Stimulated activated naive CD8-positive, alpha-beta T cell treated with anti-CD3 and anti-CD28 coated beads, Interleukin-15, Interleukin-2, amounts not matched to agents 100 ng/mL and 50 ng/mL, for 24 hours (primary cell): ENCODE measurements around the gene MRPS10.
"Not testable (repeated sequence)": the region's sequence is repeated elsewhere in the genome, so short reads cannot be mapped to it uniquely, and the experiment has no call there.

Experiments used
- H3K27ac Mint-ChIP-seq: one replicate; pipeline ENCODE4 v1.8.0; 2021; ENCODE audit warnings: mild to moderate bottlenecking, mixed read lengths
- H3K27me3 Mint-ChIP-seq: one replicate; pipeline ENCODE4 v1.8.0; 2021; ENCODE audit warnings: mixed read lengths
- H3K36me3 Mint-ChIP-seq: one replicate; pipeline ENCODE4 v1.8.0; 2021; ENCODE audit warnings: low read depth, mixed read lengths
- H3K4me1 Mint-ChIP-seq: one replicate; pipeline ENCODE4 v1.8.0; 2021; ENCODE audit warnings: low read depth, mixed read lengths
- H3K4me3 Mint-ChIP-seq: one replicate; pipeline ENCODE4 v1.8.0; 2021; ENCODE audit warnings: mild to moderate bottlenecking, mixed read lengths
- H3K9me3 Mint-ChIP-seq: one replicate; pipeline ENCODE4 v1.8.0; 2021; ENCODE audit warnings: mixed read lengths

The MRPS10 gene

GRCh38 chr6:42184475-42184874 lies 33.2 kb downstream of the MRPS10 start:
- Mint-ChIP-seq H3K4me3 (no peak overlapping the region), H3K9me3 (no peaks in the 10 kb centered on the region), H3K4me1 (peaks cover 8% of the 10 kb centered on the region), H3K27me3 (no peaks in the 10 kb centered on the region), H3K36me3 (no peaks in the 10 kb centered on the region), H3K27ac (no peak overlapping the region)

- Mint-ChIP-seq H3K27ac (no peak overlapping the region), H3K4me1 (peaks cover 9% of the 10 kb centered on the region), H3K36me3 (no peaks in the 10 kb centered on the region), H3K9me3 (no peaks in the 10 kb centered on the region), H3K27me3 (no peaks in the 10 kb centered on the region), H3K4me3 (no peak overlapping the region)
These were observed 35.6 kb downstream of the MRPS10 start for GRCh38 chr6:42182101-42182500.

- H3K27me3 Mint-ChIP-seq = peaks cover 4% of the 10 kb centered on the region
- no peaks in the 10 kb centered on the region for H3K36me3 Mint-ChIP-seq
- H3K4me1 Mint-ChIP-seq = peaks cover 9% of the 10 kb centered on the region
- H3K4me3 Mint-ChIP-seq = no peak overlapping the region
- no peak overlapping the region for H3K27ac Mint-ChIP-seq
- H3K9me3 Mint-ChIP-seq = no peaks in the 10 kb centered on the region
These were observed 37.7 kb downstream of the MRPS10 start for GRCh38 chr6:42179945-42180313.

GRCh38 chr6:42179261-42179944 lies 38.3 kb downstream of the MRPS10 start:
- Mint-ChIP-seq H3K9me3 (no peaks in the 10 kb centered on the region), H3K4me3 (no peak overlapping the region), H3K27ac (no peak overlapping the region), H3K36me3 (no peaks in the 10 kb centered on the region), H3K27me3 (peaks cover 4% of the 10 kb centered on the region), H3K4me1 (peaks cover 9% of the 10 kb centered on the region)

- H3K27me3 Mint-ChIP-seq = peaks cover 4% of the 10 kb centered on the region
- H3K4me3 Mint-ChIP-seq = no peak overlapping the region
These were observed 39.9 kb downstream of the MRPS10 start for GRCh38 chr6:42177514-42178364.

GRCh38 chr6:42176981-42177380 lies 40.7 kb downstream of the MRPS10 start:
- Mint-ChIP-seq H3K36me3 (no peaks in the 10 kb centered on the region), H3K4me3 (no peak overlapping the region), H3K27ac (no peak overlapping the region), H3K27me3 (peaks cover 4% of the 10 kb centered on the region), H3K9me3 (no peaks in the 10 kb centered on the region), H3K4me1 (peaks cover 9% of the 10 kb centered on the region)

More at GRCh38 chr6:42177514-42178364, 39.9 kb downstream of the MRPS10 start:
- Mint-ChIP-seq H3K36me3 (no peaks in the 10 kb centered on the region), H3K4me1 (peaks cover 9% of the 10 kb centered on the region), H3K27ac (no peak overlapping the region), H3K9me3 (no peaks in the 10 kb centered on the region)

- H3K36me3 Mint-ChIP-seq = no peaks in the 10 kb centered on the region
These were observed 41.8 kb downstream of the MRPS10 start for GRCh38 chr6:42175860-42176259.

GRCh38 chr6:42173101-42173500 lies 44.6 kb downstream of the MRPS10 start, which contains the start of gene GUCA1A:
Gene GUCA1A, plus strand, starts transcription at chr6:42173364. Its CDS starts 250 bp downstream, at chr6:42173614.
- Mint-ChIP-seq H3K27ac (no peak within 1 kb of the TSS), H3K27me3 (peaks cover 4% of the 10 kb centered on the region), H3K36me3 (no peaks in the 10 kb centered on the region), H3K4me1 (no peaks in the 10 kb centered on the region), H3K4me3 (no peak within 1 kb of the TSS), H3K9me3 (no peaks in the 10 kb centered on the region)

More at GRCh38 chr6:42175860-42176259, 41.8 kb downstream of the MRPS10 start:
- no peak overlapping the region for H3K4me3 Mint-ChIP-seq
- H3K4me1 Mint-ChIP-seq = peaks cover 9% of the 10 kb centered on the region
- no peaks in the 10 kb centered on the region for H3K9me3 Mint-ChIP-seq
- no peak overlapping the region for H3K27ac Mint-ChIP-seq
- H3K27me3 Mint-ChIP-seq = peaks cover 4% of the 10 kb centered on the region

GRCh38 chr6:42171813-42172581 lies 45.7 kb downstream of the MRPS10 start:
- no peaks in the 10 kb centered on the region for H3K9me3 Mint-ChIP-seq
- no peaks in the 10 kb centered on the region for H3K36me3 Mint-ChIP-seq
- H3K27ac Mint-ChIP-seq = no peak overlapping the region
- H3K4me3 Mint-ChIP-seq = no peak overlapping the region
- H3K27me3 Mint-ChIP-seq = peaks cover 4% of the 10 kb centered on the region
- H3K4me1 Mint-ChIP-seq = no peaks in the 10 kb centered on the region

- not testable (repeated sequence) for H3K4me1 Mint-ChIP-seq, H3K4me3 Mint-ChIP-seq, H3K27ac Mint-ChIP-seq, H3K27me3 Mint-ChIP-seq, H3K36me3 Mint-ChIP-seq, H3K9me3 Mint-ChIP-seq
These were observed 47.9 kb downstream of the MRPS10 start for GRCh38 chr6:42169780-42170179.

GRCh38 chr6:42168650-42169049 lies 49.0 kb downstream of the MRPS10 start:
- H3K27ac Mint-ChIP-seq = no peak overlapping the region
- no peaks in the 10 kb centered on the region for H3K9me3 Mint-ChIP-seq
- no peak overlapping the region for H3K4me3 Mint-ChIP-seq
- no peaks in the 10 kb centered on the region for H3K4me1 Mint-ChIP-seq
- H3K36me3 Mint-ChIP-seq = no peaks in the 10 kb centered on the region
- H3K27me3 Mint-ChIP-seq = no peaks in the 10 kb centered on the region

- no peaks in the 10 kb centered on the region for H3K36me3 Mint-ChIP-seq
- H3K4me1 Mint-ChIP-seq = no peaks in the 10 kb centered on the region
- no peak overlapping the region for H3K27ac Mint-ChIP-seq
- H3K27me3 Mint-ChIP-seq = peaks cover 3% of the 10 kb centered on the region
- H3K4me3 Mint-ChIP-seq = no peak overlapping the region
- no peaks in the 10 kb centered on the region for H3K9me3 Mint-ChIP-seq
These were observed 51.1 kb downstream of the MRPS10 start for GRCh38 chr6:42166444-42167141.

GRCh38 chr6:42165016-42165415 lies 52.6 kb downstream of the MRPS10 start:
- Mint-ChIP-seq H3K36me3 (no peaks in the 10 kb centered on the region), H3K4me3 (no peak overlapping the region), H3K4me1 (no peaks in the 10 kb centered on the region), H3K27me3 (peaks cover 3% of the 10 kb centered on the region), H3K9me3 (no peaks in the 10 kb centered on the region), H3K27ac (no peak overlapping the region)

- Mint-ChIP-seq H3K9me3 (no peaks in the 10 kb centered on the region), H3K36me3 (no peaks in the 10 kb centered on the region), H3K4me3 (no peak overlapping the region), H3K27me3 (peaks cover 5% of the 10 kb centered on the region), H3K27ac (no peak overlapping the region), H3K4me1 (no peaks in the 10 kb centered on the region)
These were observed 53.7 kb downstream of the MRPS10 start for GRCh38 chr6:42163981-42164380.
